Stromal cell of bone marrow (primary cell): ENCODE measurements around the gene ODR4.
"Not testable (repeated sequence)": the region's sequence is repeated elsewhere in the genome, so short reads cannot be mapped to it uniquely, and the experiment has no call there.

Experiments
- DNase-seq: peaks from one replicate; pipeline ENCODE4 v3.0.0-alpha.2; 2012; ENCODE audit warnings: low read depth

ODR4 gene

DNA sequence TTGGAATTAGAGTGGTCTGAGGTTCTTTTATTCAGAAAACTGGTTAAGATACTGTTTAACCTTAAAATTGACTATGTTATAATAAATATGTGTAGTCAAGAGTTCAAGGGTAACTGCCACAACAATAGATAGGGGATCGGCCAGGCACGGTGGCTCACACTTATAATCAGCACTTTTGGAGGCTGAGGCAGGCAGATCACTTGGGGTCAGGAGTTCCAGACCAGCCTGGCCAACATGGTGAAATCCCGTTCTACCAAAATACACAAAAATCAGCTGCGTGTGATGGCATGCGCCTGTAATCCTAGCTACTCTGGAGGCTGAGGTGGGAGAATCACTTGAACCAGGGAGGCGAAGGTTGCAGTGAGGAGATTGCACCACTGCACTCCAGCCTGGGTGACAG is 45.8 kb downstream of the ODR4 start:
- DNase-seq, result no peak

DNA sequence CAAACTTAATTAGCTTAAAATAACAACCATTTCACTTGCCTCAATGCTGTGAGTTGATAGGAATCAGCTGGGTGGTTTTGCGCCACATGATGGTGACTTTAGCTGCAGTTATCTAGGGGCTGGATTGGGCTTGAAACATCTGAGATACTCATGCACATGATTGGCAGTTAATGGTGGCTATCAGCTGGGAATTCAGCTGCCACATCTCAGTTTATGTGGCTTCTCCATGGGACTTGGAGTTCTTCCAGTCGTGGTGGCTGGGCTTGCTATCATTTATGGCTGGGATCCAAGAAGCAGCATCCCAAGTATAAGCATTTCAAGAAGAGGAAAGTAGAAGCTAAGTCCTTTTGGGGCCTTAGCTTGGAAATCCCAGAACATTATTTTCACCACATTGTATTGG is 48.9 kb downstream of the ODR4 start:
- DNase-seq, result no peak

DNA sequence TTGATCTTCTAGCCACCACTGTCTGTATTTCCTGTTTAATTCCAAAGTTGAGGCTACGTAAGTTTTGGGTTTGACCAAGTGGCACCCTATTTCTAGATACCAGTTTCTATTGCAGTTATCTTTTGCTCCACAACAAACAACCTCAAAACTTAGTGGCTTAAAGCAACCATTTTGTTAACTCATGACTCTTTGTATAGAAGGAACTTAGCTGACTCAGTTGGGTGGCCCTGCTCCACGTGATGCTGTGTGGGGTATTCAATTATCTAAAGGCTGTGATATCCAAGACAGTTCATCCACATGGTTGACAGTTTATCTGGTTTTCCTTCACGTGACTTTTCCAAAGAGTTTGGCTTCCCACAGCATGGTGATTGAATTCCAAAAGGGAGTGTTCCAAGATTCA is 50.5 kb downstream of the ODR4 start:
- DNase-seq, result no peak

DNA sequence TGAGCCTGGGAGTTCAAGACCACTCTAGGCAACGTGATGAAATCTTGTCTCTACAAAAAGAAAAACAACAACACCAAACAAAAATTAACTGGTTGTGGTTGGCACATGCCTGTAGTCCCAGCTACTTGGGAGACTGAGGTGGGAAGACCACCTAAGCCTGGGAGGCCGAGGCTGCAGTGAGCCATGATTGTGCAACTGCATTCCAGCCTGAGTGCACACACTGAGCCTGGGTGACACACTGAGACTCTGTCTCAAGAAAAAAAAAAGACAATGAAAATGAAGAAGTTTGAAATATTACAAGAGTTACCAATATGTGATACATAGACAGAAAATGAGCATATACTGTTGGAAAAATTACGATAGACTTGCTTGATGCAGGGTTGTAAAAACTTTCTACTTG is 53.4 kb downstream of the ODR4 start:
- DNase-seq, result no peak

DNA sequence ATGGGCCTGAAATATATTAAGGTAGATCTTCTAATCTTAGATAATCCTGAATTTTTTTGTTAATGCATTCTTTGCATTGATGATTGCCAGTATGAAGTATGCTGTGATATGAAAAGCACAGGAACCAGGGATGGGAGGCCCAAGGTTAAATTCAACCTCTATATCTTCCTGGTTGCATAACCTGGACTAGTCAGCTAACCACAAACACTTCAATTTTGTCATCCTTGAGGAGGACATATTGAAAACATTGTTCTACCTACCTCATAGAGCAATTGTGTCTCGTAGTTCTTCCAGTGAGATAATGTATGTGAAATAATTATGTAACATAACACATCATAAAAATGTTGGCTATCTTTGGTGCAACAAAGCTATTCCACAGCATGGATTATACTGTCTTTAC is 59.7 kb downstream of the ODR4 start:
- no peak for DNase-seq

DNA sequence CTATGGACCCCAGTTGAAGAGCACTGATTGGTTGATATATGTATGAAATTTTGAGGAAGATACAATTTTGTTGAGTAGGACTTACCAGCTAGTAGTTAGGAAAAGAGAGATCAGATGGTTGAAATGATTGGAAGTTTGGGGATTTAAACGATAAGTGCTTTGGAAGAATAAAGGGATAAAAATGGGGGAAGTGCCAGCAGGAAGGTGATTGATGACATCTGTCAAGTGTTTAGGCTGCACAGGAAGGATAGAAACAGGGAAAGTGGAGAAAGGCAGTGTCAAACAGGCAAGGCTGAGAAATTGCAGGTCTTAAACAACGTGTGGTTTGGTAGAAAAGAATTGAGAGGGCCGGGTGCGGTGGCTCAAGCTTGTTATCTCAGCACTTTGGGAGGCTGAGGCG is 62.9 kb downstream of the ODR4 start:
- DNase-seq, result no peak

DNA sequence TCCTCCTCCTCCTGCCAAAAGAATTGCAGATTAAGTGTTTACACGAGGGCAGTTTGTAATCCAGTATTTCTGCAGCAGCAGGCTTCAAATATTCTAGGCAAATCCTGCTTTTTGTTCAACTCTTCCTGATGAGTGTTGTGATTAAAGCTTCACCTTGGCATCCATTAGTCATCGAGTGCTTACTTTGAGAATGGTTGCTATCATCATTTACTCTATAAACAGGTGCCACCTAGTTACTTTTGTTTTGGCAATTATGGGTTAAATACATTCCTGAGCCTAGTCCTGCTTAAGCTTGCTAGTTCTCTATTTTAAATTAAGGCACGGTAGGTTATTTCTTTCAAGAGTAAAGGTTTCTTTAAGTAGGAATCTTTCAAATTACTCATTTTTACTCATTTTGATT is 64.9 kb downstream of the ODR4 start:
- DNase-seq, result no peak

DNA sequence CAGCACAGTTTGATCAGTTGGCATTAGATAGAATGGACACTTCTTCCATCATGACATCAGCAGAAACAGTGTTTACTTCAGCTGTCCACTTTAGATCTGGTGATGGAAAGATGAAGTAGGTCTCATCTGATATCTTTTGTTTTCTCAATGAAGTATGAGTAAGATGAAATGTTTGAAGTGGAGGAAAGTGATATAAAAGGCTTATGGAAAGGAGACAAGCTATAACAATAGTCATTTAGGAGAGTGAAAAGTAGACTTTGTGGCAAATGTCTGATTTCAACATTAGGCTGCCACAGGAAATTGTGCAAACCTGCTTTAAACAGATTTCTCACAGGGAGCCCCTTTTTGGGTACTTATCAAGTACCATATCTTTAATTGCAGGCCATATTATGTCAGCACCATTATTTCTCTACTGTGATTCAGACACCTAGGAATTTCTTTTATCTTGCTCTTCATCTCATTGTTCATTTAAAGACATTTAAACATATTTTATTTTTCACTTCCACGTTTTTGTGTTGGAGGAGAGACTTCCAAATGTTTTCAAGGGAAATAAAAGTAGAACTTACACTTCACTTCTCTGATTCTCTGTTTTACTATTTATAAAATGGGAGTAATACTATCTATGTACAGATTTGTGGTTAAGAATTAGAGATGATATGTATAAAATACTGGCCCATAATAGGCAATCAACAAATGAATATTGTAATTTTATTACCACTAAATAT is 67.2 kb downstream of the ODR4 start:
- no peak for DNase-seq

DNA sequence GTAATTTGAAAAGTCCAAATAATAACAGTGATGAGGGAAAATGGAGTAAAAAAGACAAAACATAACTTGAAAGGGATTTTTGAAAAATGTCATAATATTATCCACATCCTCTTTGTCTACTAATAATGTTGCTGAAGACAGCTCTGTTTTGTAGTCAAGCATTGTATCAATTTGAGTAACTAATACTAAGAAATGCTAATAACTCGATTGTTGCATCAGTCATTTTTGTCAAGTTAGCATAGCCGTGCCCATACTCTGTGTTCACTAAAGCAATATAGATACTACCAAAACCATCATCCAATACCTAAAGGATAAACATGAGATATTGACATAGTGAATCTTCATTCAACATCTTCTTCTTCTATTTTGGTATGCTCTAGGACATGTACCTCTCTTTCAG is 68.0 kb downstream of the ODR4 start:
- no peak for DNase-seq

DNA sequence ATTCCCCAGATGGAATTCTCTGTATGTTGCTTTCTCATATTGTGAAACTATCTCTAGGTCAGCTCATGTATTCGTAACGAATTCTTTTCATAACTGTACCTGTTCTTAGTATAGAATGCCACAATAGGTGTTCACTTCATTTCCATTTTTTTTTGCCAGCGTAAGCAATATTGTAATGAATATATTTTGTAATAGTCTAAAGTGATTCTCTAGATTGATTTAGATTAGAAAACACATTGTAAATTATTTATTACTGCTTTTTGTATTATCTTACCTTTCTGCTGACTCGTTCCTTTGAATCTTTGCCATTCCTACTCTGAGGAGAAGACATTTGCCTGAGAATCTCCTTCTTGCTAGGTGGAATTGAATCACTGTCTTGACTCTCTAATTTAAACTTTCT is 70.5 kb downstream of the ODR4 start:
- DNase-seq, result no peak

DNA sequence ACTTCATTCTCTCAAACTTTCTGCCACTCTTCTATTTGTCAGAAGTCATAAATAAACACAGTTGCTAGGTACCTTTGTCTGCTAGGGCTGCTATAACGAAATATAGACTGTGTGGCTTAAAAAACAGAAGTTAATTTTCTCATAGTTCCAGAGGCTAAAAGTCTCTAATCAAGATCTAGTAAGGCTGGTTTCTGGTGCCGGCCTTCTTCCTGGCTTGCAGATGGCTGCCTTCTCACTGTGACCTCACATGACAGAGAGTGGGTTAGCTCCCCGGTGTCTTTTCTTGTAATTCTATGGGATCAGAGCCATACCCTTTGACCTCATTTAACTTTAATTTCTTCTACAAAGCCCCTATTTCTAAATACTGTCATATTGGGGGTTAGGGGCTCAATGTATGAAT is 79.3 kb downstream of the ODR4 start:
- no peak for DNase-seq

DNA sequence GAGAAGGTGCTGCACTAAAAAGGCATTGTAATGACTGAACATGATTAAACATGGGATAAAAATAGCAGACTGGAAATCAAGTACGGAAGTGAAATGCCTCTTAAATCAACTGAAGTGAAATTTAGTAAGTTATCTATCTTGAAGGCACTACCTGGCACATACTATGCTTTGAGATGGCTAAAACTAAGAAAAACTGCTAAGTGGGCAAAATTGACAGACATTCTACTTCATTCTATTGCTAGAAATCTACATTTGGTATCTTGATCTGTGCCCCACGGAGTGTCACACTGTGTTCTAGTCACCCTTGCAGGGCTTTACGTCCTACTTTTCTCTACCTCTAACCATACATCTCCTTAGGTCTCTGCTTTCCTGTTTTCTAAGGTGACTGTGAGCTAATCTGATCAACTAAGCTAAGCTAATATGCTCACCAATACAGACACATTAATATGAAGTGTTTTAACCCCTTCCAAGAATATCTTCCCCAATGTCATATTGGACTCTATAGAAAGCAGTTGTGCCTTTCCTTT is 81.2 kb downstream of the ODR4 start:
- DNase-seq, result no peak

DNA sequence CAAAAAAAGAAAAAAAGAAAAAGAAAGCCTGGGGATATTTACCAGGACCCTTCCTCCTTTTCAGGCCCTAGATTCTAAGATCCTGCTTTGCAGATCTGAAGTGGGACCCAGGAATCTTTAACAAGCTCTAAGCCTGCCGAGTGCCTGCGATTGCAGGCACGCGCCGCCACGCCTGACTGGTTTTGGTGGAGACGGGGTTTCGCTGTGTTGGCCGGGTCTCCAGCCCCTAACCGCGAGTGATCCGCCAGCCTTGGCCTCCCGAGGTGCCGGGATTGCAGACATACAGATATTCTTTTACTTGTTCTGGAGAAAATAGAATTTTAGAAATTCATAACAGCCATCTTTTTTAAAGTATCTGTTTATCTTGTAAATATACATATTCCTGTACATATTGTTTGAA is 83.5 kb downstream of the ODR4 start:
- DNase-seq, result not testable (repeated sequence)

DNA sequence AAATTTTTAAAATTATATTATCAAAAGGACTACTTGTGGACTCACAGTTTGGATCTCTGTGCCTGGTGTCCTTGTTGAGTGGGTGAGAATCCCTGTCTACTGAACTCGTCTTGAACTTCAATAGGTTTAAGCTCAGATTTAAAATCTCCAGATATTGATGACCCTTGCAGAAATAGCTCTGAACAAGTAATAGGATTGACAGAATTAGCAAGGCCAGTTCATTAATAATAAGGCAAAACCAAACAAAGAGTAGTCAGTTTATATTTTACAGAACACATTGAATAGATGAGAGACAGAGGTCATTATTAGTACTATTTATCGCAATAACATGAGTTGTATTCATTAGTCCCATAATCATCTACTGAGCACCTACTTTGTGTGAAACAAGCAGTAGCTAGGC is 85.4 kb downstream of the ODR4 start, which contains the start of gene PDC:
PDC (minus strand) TSS at position 101 of the 400 bp plus-strand sequence. CDS start 11,655 bp downstream, outside the sequence.
- no peak for DNase-seq

DNA sequence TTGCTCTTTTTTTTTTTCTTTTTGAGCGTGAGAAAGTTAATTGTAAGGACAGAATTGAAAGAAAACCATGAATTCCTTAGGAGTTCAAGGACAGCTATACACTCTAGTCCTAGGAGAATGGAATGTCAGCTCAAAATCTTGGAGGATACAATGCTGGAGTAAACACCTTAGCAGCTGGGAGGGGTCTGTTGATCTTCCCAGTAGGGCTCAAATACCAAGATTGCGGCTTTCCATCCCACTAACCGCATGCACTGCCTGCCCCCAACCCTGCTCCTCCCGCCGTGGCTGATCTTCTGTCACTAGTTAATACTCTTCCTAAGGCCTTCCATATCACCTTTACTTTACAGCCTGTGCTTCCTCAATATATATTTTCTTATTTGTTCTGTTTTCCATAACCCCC is 87.9 kb downstream of the ODR4 start:
- DNase-seq, result no peak

DNA sequence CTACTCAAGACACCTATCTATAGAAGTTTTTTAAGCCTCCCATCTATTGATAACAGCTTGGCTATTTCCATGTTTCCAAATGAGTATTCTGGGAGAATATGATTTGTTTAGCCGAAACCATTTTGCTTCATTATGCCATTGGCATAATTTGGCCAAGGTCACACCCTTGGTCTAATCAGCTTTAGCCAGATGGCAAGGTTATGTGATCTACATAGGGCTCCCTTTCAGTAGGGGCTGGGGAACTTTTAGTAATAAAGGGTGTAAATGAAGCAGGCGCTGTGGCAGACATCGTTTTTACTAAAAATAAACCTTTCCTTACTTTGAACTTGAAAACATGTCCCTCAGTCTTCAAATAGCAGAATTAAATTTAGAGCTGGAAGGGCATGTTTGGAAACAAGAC is 88.3 kb downstream of the ODR4 start:
- no peak for DNase-seq

DNA sequence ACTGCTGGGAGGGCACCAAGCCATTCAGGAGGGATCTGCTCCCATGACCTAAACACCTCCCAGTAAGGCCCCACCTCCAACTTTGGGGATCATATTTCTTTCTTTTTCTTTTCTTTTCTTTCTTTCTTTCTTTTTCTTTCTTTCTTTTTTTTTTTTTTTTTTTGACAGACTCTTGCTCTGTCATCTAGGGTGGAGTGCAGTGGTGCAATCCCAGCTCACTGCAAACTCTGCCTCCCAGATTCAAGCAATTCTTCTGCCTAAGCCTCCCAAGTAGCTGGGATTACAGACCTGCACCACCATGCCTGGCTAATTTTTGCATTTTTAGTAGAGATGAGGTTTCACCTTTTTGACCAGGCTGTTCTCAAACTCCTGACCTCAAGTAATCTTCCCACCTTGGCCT is 89.9 kb downstream of the ODR4 start:
- DNase-seq, result not testable (repeated sequence)

DNA sequence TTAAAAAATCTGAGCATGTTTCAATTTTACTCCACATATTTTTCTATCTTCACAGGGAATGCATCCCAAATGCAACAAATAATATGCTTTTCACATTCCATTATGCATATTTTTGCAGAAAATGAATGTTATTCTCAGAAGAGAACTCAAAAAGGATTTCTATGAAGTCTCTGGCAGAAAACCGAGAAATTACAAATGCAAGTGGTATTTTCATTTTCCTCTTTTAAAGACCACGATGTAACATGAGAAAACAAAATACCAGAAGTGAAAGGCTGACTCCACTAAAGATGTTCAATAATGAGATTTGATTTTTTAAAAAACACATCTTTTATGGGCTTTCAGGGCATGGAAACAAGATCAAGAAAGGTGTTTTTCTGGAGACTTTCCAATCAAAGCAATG is 90.3 kb downstream of the ODR4 start:
- no peak for DNase-seq
